ENCODE data around the gene TYW5. TPM values are rescaled to one million over a fixed set of nuclear protein-coding genes. Genes with fewer than 3 reads are reported as not detected.

TYW5 gene
- total RNA-seq, 4 donors from 2014 or later, result 5.7 to 11.7 (median 6.3) TPM

DNA sequence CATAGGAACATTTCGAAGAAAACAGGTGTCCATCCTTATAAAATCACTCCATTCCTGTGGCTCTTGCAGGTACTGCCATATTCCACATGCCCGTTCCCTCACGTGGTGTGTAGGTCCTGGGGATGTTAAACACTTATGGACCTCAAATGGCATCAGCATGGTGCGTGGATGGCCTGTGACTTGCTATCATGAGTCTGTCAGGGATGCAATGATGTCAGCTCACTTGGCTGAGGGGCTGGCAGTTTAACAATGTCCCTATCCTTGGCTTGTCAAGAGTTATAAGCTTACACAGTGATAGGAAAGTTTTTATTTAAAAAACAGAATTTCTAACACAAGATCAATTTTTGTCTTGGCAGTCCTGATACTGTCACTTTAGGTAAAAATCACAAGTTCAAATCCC lies 28.9 kb upstream of the TYW5 start:
- TF ChIP-seq POLR2AphosphoS5 (IDR thresholded peaks at IDR 0.05) (no peak), CTCF (IDR thresholded peaks at IDR 0.05) (no peak), POLR2A (IDR thresholded peaks at IDR 0.05) (no peak), EP300 (IDR thresholded peaks at IDR 0.05) (no peak)
- peaks cover 0 to 7% (median 0%) of the 10 kb centered on the region in 3 donors for H3K4me1 ChIP-seq
- H3K9me3 ChIP-seq, result no peaks in the 10 kb centered on the region
- no peaks in the 10 kb centered on the region for H3K36me3 ChIP-seq
- 30 to 66% methylated on average over 1 to 4 of the region's 4 CpGs for WGBS, 2 donors (ENCODE audit: low coverage in 1 of 2)
- no peak overlapping the region for H3K27ac ChIP-seq
- no peak overlapping the region for H3K4me3 ChIP-seq
- no peaks in the 10 kb centered on the region for H3K27me3 ChIP-seq
- no peak for ATAC-seq

DNA sequence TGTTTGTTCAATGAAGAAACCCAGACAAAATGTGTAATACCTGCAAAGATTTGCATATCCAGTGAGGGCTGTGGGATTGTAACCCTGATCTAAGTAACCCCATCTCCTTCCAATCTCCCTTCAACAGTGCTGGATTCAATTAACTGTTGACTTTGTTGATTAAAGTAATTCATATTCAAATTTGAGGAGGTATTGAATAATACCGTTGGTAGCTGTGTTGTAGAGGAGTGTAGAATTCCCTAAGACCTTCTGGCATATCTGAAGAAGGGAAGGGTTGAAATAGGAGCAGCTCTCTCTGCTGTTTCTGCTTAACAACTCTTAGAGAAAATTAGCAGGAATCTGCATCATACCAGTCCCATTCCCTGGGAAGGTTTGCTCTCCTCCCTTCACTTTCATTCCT lies 28.2 kb upstream of the TYW5 start:
- TF ChIP-seq POLR2AphosphoS5 (IDR thresholded peaks at IDR 0.05), result no peak
- no peak for TF ChIP-seq EP300 (IDR thresholded peaks at IDR 0.05)
- no peak for TF ChIP-seq CTCF (IDR thresholded peaks at IDR 0.05)
- TF ChIP-seq POLR2A (IDR thresholded peaks at IDR 0.05), result no peak
- ATAC-seq, result no peak
- H3K36me3 ChIP-seq, result no peaks in the 10 kb centered on the region
- WGBS, 2 donors (ENCODE audit: low coverage in 1 of 2), result 71 to 75% methylated on average over 1 of the region's 1 CpG
- no peaks in the 10 kb centered on the region for H3K9me3 ChIP-seq
- no peaks in the 10 kb centered on the region for H3K27me3 ChIP-seq
- no peak overlapping the region for H3K4me3 ChIP-seq
- H3K27ac ChIP-seq, result no peak overlapping the region
- H3K4me1 ChIP-seq, result peaks cover 0 to 7% (median 0%) of the 10 kb centered on the region in 3 donors

- TF ChIP-seq POLR2A (IDR thresholded peaks at IDR 0.05) (no peak), POLR2AphosphoS5 (IDR thresholded peaks at IDR 0.05) (no peak), CTCF (IDR thresholded peaks at IDR 0.05) (no peak), EP300 (IDR thresholded peaks at IDR 0.05) (no peak)
- Histone ChIP-seq H3K9me3 (no peaks in the 10 kb centered on the region), H3K4me1 (peaks cover 0 to 7% (median 0%) of the 10 kb centered on the region in 3 donors), H3K27me3 (no peaks in the 10 kb centered on the region), H3K27ac (no peak overlapping the region), H3K4me3 (no peak overlapping the region), H3K36me3 (no peaks in the 10 kb centered on the region)
- WGBS, 2 donors (ENCODE audit: low coverage in 1 of 2), result 83 to 88% methylated on average over 4 to 5 of the region's 5 CpGs
- no peak for ATAC-seq
These were observed 27.0 kb upstream of the TYW5 start for GRCh38 chr2:199982126-199982843.

GRCh38 chr2:199979832-199980628 lies 24.7 kb upstream of the TYW5 start:
- no peak for TF ChIP-seq EP300 (IDR thresholded peaks at IDR 0.05)
- peak; percentile 78 to 87 (median 82) for TF ChIP-seq CTCF (IDR thresholded peaks at IDR 0.05)
- TF ChIP-seq POLR2A (IDR thresholded peaks at IDR 0.05), result no peak
- no peak for TF ChIP-seq POLR2AphosphoS5 (IDR thresholded peaks at IDR 0.05)
- peak overlapping the region in 1 of 2 donors; percentile 18 for H3K4me3 ChIP-seq
- no peaks in the 10 kb centered on the region for H3K36me3 ChIP-seq
- H3K4me1 ChIP-seq, result peaks cover 0 to 7% (median 0%) of the 10 kb centered on the region in 3 donors
- no peaks in the 10 kb centered on the region for H3K27me3 ChIP-seq
- H3K9me3 ChIP-seq, result no peaks in the 10 kb centered on the region
- peak overlapping the region in 1 of 4 donors; percentile 29 for H3K27ac ChIP-seq
- ATAC-seq, result peak; percentile 74
- 12 to 19% methylated on average over 8 to 12 of the region's 12 CpGs for whole genome bisulfite sequencing, 2 donors (ENCODE audit: low coverage in 1 of 2)
